OCI-LY7 (cell line): ENCODE data around the gene HGFAC. TPM values are rescaled to one million over a fixed set of nuclear protein-coding genes. Genes with fewer than 3 reads are reported as not detected.

ENCODE experiments used
- BruUV-seq: library from RNA; stranded (reverse); fragments of 400-500 nt; replicated peaks from 2 replicates; lab custom pipeline; 2021; lab: Mats Ljungman, UMichigan
- CTCF ChIA-PET: fragments of 300-600 bp; sonication (Branson Sonifier 250); formaldehyde crosslinking; loops from one replicate; lab custom pipeline; 2022; ENCODE audit warnings: antibody characterized with exemption; ENCODE audit not compliant: unreplicated experiment; lab: Charles Lee
- POLR2A ChIA-PET: fragments of 300-600 bp; sonication (Branson Sonifier 250); formaldehyde crosslinking; loops from one replicate; lab custom pipeline; 2022; ENCODE audit warnings: antibody characterized with exemption; lab: Charles Lee
- DNase-seq: peaks from one replicate; pipeline ENCODE4 v3.0.0-alpha.2; 2015; ENCODE audit warnings: low spot score
- H2AFZ ChIP-seq: fragments of 200-600 bp; sonication (generic), shearing (Covaris generic); 2 replicates; pipeline ENCODE4 v1.6.1; 2014; ENCODE audit warnings: mild to moderate bottlenecking, antibody characterized with exemption, low read length, moderate library complexity
- H3K27ac ChIP-seq: fragments of 200-600 bp; sonication (generic); 2 replicates; pipeline ENCODE4 v1.5.1; 2014; ENCODE audit warnings: mixed run types, low read depth, mild to moderate bottlenecking, moderate library complexity, low read length, inconsistent platforms; ENCODE audit not compliant: poor library complexity, severe bottlenecking
- H3K36me3 ChIP-seq: fragments of 200-600 bp; sonication (generic); 2 replicates; pipeline ENCODE4 v1.6.1; 2014; ENCODE audit warnings: mild to moderate bottlenecking, antibody characterized with exemption, low read length, moderate library complexity, mixed read lengths; ENCODE audit not compliant: insufficient read depth
- H3K4me1 ChIP-seq: fragments of 200-600 bp; sonication (generic); 2 replicates; pipeline ENCODE4 v1.5.1; 2014; ENCODE audit warnings: mild to moderate bottlenecking, low read length; ENCODE audit not compliant: insufficient read depth, poor library complexity, severe bottlenecking
- H3K4me2 ChIP-seq: fragments of 200-600 bp; sonication (generic); 2 replicates; pipeline ENCODE4 v1.6.1; 2014; ENCODE audit warnings: mild to moderate bottlenecking, low read length
- H3K4me3 ChIP-seq: fragments of 200-600 bp; sonication (generic); 2 replicates; pipeline ENCODE4 v1.5.1; 2014; ENCODE audit warnings: mild to moderate bottlenecking, low read depth, low read length; ENCODE audit not compliant: poor library complexity, severe bottlenecking
- H3K79me2 ChIP-seq: fragments of 200-600 bp; sonication (generic); 2 replicates; pipeline ENCODE4 v1.6.1; 2016; ENCODE audit warnings: low read depth, mild to moderate bottlenecking, low read length, moderate library complexity, mixed read lengths; ENCODE audit not compliant: insufficient read depth
- H3K9me2 ChIP-seq: fragments of 200-600 bp; sonication (generic); 2 replicates; pipeline ENCODE4 v1.6.1; 2016; ENCODE audit warnings: mild to moderate bottlenecking, low read length, mixed read lengths; ENCODE audit not compliant: insufficient read depth
- H3K9me3 ChIP-seq: fragments of 200-600 bp; sonication (generic); 2 replicates; pipeline ENCODE4 v1.6.1; 2014; ENCODE audit warnings: mild to moderate bottlenecking, mixed run types, low read length, mixed read lengths
- H4K20me1 ChIP-seq: fragments of 200-600 bp; sonication (generic); 2 replicates; pipeline ENCODE4 v1.6.1; 2014; ENCODE audit warnings: mild to moderate bottlenecking, antibody characterized with exemption, low read length, moderate library complexity, mixed read lengths; ENCODE audit not compliant: insufficient read depth
- EZH2phosphoT487 ChIP-seq: fragments of 200-600 bp; sonication (generic); IDR thresholded peaks from 2 replicates; pipeline ENCODE4 v1.6.1; 2018; ENCODE audit warnings: low read depth, borderline replicate concordance, mild to moderate bottlenecking, mixed run types, antibody characterized with exemption, low read length, moderate library complexity, mixed read lengths
- intact Hi-C: fragments of 100-400 bp; cut with micrococcal nuclease; formaldehyde crosslinking; loops from one replicate; pipeline ENCODE4 v1.10.0; 2022; ENCODE audit not compliant: unreplicated experiment
- total RNA-seq, 2 experiments: library from RNA; depleted of rRNA in 1 of 2; stranded (reverse); fragments of >200 nt in 1 of 2; shearing (Covaris generic) in 1 of 2; gene quantifications; 2 replicates each; pipeline ENCODE4 v1.2.3, GENCODE V29; 2014 to 2022
- TF ChIP-seq, protein P1 (sequence below): fragments of 200-600 bp; sonication (generic); conservative IDR thresholded peaks from 2 replicates; pipeline ENCODE4 v1.5.1; 2014; ENCODE audit warnings: mild to moderate bottlenecking, antibody characterized with exemption, low read length, moderate library complexity, mixed read lengths

Gene HGFAC
- total RNA-seq, 2 experiments from 2014 or later = not detected

DNA sequence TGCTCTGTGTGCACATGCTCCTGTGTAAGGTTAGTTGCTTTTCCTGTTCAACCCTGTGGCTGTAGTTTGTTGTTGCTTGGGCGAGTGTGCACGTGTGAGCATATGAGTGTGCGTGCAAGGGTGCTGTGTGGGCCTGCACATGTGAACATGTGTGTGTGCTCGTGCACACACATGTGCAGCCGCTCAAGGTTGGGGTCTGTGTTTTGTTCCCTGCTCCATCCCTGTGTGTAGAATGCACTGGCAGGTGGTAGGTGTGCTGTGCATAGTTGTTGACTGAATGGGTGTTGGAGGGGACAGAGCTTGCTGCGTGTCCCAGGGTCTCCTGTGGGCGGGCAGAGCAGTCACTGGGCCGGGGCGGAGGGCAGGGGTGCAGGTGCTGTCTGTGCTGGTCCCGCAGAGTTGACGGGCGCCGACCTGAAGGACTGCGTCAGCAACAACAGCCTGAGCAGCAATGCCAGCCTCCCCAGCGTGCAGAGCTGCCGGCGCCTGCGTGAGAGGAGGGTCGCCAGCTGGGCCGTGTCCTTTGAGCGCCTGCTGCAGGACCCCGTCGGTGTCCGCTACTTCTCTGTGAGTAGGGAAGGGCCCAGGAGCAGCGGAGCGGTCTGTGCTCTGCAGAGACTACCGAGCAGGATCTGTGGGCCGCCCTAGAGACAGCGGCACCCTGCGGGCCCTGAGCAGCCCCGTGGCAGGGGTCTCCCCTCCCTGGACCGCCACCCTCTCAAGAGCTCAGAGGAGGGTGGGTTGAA lies 27.9 kb upstream of the HGFAC start:
- H2AFZ ChIP-seq = no peak overlapping the region
- no peaks in the 10 kb centered on the region for H3K9me3 ChIP-seq
- ChIA-PET CTCF (no interaction called here), POLR2A (interaction anchor here (0.6 kb wide), 1 partner anchor 1332 kb away, joined by 4 read pairs; no protein-coding TSS in a partner anchor)
- no peaks in the 10 kb centered on the region for H3K36me3 ChIP-seq
- no peaks in the 10 kb centered on the region for H3K9me2 ChIP-seq
- H4K20me1 ChIP-seq = no peaks in the 10 kb centered on the region
- H3K4me3 ChIP-seq = no peak overlapping the region
- H3K27ac ChIP-seq = no peak overlapping the region
- no TSS peak for BruUV-seq
- H3K4me1 ChIP-seq = no peaks in the 10 kb centered on the region
- H3K79me2 ChIP-seq = no peaks in the 10 kb centered on the region
- no peak for DNase-seq
- intact Hi-C loops = no loop called here
- no peak overlapping the region for H3K4me2 ChIP-seq
- TF ChIP-seq EZH2phosphoT487 = no peak
- TF ChIP-seq, protein P1, sequence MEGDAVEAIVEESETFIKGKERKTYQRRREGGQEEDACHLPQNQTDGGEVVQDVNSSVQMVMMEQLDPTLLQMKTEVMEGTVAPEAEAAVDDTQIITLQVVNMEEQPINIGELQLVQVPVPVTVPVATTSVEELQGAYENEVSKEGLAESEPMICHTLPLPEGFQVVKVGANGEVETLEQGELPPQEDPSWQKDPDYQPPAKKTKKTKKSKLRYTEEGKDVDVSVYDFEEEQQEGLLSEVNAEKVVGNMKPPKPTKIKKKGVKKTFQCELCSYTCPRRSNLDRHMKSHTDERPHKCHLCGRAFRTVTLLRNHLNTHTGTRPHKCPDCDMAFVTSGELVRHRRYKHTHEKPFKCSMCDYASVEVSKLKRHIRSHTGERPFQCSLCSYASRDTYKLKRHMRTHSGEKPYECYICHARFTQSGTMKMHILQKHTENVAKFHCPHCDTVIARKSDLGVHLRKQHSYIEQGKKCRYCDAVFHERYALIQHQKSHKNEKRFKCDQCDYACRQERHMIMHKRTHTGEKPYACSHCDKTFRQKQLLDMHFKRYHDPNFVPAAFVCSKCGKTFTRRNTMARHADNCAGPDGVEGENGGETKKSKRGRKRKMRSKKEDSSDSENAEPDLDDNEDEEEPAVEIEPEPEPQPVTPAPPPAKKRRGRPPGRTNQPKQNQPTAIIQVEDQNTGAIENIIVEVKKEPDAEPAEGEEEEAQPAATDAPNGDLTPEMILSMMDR = no peak

- Histone ChIP-seq H3K9me3 (no peaks in the 10 kb centered on the region), H3K4me1 (no peaks in the 10 kb centered on the region), H3K79me2 (no peaks in the 10 kb centered on the region), H4K20me1 (no peaks in the 10 kb centered on the region), H2AFZ (no peak overlapping the region), H3K4me2 (no peak overlapping the region), H3K36me3 (no peaks in the 10 kb centered on the region), H3K27ac (no peak overlapping the region), H3K4me3 (no peak overlapping the region), H3K9me2 (no peaks in the 10 kb centered on the region)
- intact Hi-C loops = no loop called here
- ChIA-PET POLR2A (interaction anchor here (0.6 kb wide), 1 partner anchor 1333 kb away, joined by 4 read pairs; no protein-coding TSS in a partner anchor), CTCF (no interaction called here)
- no TSS peak for BruUV-seq
- no peak for TF ChIP-seq EZH2phosphoT487
- TF ChIP-seq, protein P1 = no peak
- DNase-seq = no peak
These were observed 27.1 kb upstream of the HGFAC start for GRCh38 chr4:3414421-3415279.
